ENCODE measurements around the gene MINDY4. TPM values are rescaled to one million over a fixed set of nuclear protein-coding genes. Genes with fewer than 3 reads are reported as not detected.

The MINDY4 gene
- total and polyA plus RNA-seq, 2 donors (not counting 1 experiment from before 2014, with no cell fraction given), result 0.12 to 1.1 TPM

DNA sequence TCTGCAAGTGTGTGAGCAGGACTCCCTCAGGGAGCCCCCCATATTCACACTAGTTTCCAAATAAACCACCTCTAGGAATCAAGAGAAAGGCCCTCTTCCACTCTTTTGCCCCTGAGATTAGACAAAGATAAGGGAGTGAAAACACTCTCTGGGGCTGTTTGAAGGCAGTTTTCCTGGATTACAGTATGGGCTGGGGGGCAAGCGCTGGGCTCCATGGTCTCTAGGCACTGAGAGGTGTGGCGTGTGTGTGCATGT is 141.4 kb downstream of the MINDY4 start:
- no peaks in the 10 kb centered on the region for H3K4me1 ChIP-seq (ENCODE audit: control insufficient read depth in 2 of 2, insufficient read depth in 2 of 2, low read length in 2 of 2)
- H3K79me2 ChIP-seq (ENCODE audit: control insufficient read depth, insufficient read depth, low read length), result no peaks in the 10 kb centered on the region
- no peak overlapping the region for H3K4me2 ChIP-seq (replicated peaks; ENCODE audit: low read depth, low read length, poor library complexity, severe bottlenecking)
- Mint-ChIP-seq H3K9me3 (ENCODE audit: insufficient read depth) (no peaks in the 10 kb centered on the region), H3K27ac (no peak overlapping the region), H3K27me3 (peaks cover 5% of the 10 kb centered on the region), H3K4me3 (no peak overlapping the region), H3K4me1 (no peaks in the 10 kb centered on the region)
- no peaks in the 10 kb centered on the region for H3K27me3 ChIP-seq (replicated peaks in 1 of 4; ENCODE audit: control extremely low read depth in 1 of 4, control insufficient read depth in 3 of 4, insufficient read depth in 4 of 4, low read length in 3 of 4)
- no peak overlapping the region for H3K9ac ChIP-seq (ENCODE audit: low read length)
- ChIA-PET CTCF (interaction anchor here (1.4 kb wide), 1 partner anchor 26 kb away, joined by 4 read pairs; no protein-coding TSS in a partner anchor), POLR2A (no interaction called here)
- H3K27ac ChIP-seq (ENCODE audit: low read length in 2 of 2), result no peak overlapping the region
- H3K9me3 ChIP-seq (ENCODE audit: control extremely low read depth in 1 of 3, control insufficient read depth in 2 of 3, insufficient read depth in 1 of 3, low read length in 2 of 3), result no peaks in the 10 kb centered on the region
- WGBS (ENCODE audit: insufficient coverage), result 100% methylated on average over 2 of the region's 2 CpGs
- DNase-seq (no peak), ATAC-seq (ENCODE audit: low read depth) (no peak)
- no peak overlapping the region for H3K4me3 ChIP-seq (ENCODE audit: control extremely low read depth in 1 of 5, extremely low read depth in 1 of 5, insufficient read depth in 1 of 5, low read depth in 2 of 5, low read length in 4 of 5)
- H3K36me3 ChIP-seq (replicated peaks in 1 of 2; ENCODE audit: control extremely low read depth in 1 of 2, control insufficient read depth in 1 of 2, extremely low read depth in 1 of 2, insufficient read depth in 2 of 2, low read length in 1 of 2), result no peaks in the 10 kb centered on the region
- H2AFZ ChIP-seq (ENCODE audit: insufficient read depth, low read depth, low read length, poor library complexity, severe bottlenecking), result no peak overlapping the region
- H4K20me1 ChIP-seq (ENCODE audit: control insufficient read depth, insufficient read depth, low read length, poor library complexity, severe bottlenecking), result no peaks in the 10 kb centered on the region
- no peak for TF ChIP-seq EZH2 (IDR thresholded peaks at IDR 0.05; ENCODE audit: borderline replicate concordance, insufficient read depth, low read depth, low read length, poor library complexity, severe bottlenecking)
- intact Hi-C loops (cut with micrococcal nuclease), result no loop called here

DNA sequence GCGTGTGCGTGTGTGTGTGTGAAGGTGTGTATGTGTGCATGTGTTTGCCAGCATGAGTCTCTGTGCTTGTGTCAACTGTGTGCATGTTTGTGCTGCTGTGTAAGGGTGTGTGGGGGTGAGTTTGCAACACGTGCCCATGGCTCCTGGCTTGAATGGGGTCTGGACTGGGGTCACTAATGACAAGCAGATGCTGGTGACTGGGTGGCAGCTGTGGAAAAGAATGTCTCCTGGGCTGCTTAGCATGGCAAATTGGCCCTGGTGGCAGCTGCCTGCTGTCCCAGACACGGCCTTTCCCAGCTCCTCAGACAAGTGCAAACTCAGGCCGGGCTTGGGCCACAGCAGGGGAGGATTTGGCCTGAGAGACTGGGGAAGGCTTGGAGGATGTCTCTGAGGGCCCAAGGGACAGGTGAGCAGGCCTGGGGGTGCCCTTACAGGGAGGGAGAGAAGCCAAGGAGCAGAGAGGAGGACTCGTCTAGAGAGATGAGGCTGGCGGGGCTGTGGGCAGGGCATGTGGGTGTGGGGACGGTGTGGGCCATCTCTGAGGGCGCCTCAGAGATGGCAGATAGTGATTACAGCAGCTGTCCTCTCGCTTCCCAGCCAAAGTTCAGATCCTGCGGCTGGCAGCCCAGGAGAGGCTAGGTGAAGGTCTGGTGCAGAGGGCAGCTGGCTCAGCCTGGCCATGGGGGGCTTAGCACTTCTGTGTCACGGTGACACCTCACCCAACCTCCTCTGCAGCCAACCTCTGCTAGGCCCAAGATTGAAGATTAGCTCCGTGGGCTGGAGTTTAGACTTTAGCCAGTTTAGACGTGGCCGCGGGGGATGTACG is 142.0 kb downstream of the MINDY4 start:
- no peak overlapping the region for H3K4me3 ChIP-seq (ENCODE audit: control extremely low read depth in 1 of 5, extremely low read depth in 1 of 5, insufficient read depth in 1 of 5, low read depth in 2 of 5, low read length in 4 of 5)
- Mint-ChIP-seq H3K4me3 (no peak overlapping the region), H3K4me1 (no peaks in the 10 kb centered on the region), H3K9me3 (ENCODE audit: insufficient read depth) (no peaks in the 10 kb centered on the region), H3K27me3 (peaks cover 5% of the 10 kb centered on the region), H3K27ac (no peak overlapping the region)
- DNase-seq (no peak), ATAC-seq (ENCODE audit: low read depth) (no peak)
- H3K9ac ChIP-seq (ENCODE audit: low read length), result no peak overlapping the region
- H3K4me2 ChIP-seq (replicated peaks; ENCODE audit: low read depth, low read length, poor library complexity, severe bottlenecking), result no peak overlapping the region
- H3K27me3 ChIP-seq (replicated peaks in 1 of 4; ENCODE audit: control extremely low read depth in 1 of 4, control insufficient read depth in 3 of 4, insufficient read depth in 4 of 4, low read length in 3 of 4), result no peaks in the 10 kb centered on the region
- ChIA-PET POLR2A (no interaction called here), CTCF (interaction anchor here (1.4 kb wide), 1 partner anchor 26 kb away, joined by 4 read pairs; no protein-coding TSS in a partner anchor)
- no peaks in the 10 kb centered on the region for H3K9me3 ChIP-seq (ENCODE audit: control extremely low read depth in 1 of 3, control insufficient read depth in 2 of 3, insufficient read depth in 1 of 3, low read length in 2 of 3)
- intact Hi-C loops (cut with micrococcal nuclease), result no loop called here
- no peaks in the 10 kb centered on the region for H3K36me3 ChIP-seq (replicated peaks in 1 of 2; ENCODE audit: control extremely low read depth in 1 of 2, control insufficient read depth in 1 of 2, extremely low read depth in 1 of 2, insufficient read depth in 2 of 2, low read length in 1 of 2)
- TF ChIP-seq EZH2 (IDR thresholded peaks at IDR 0.05; ENCODE audit: borderline replicate concordance, insufficient read depth, low read depth, low read length, poor library complexity, severe bottlenecking), result no peak
- TF ChIP-seq, protein P1, sequence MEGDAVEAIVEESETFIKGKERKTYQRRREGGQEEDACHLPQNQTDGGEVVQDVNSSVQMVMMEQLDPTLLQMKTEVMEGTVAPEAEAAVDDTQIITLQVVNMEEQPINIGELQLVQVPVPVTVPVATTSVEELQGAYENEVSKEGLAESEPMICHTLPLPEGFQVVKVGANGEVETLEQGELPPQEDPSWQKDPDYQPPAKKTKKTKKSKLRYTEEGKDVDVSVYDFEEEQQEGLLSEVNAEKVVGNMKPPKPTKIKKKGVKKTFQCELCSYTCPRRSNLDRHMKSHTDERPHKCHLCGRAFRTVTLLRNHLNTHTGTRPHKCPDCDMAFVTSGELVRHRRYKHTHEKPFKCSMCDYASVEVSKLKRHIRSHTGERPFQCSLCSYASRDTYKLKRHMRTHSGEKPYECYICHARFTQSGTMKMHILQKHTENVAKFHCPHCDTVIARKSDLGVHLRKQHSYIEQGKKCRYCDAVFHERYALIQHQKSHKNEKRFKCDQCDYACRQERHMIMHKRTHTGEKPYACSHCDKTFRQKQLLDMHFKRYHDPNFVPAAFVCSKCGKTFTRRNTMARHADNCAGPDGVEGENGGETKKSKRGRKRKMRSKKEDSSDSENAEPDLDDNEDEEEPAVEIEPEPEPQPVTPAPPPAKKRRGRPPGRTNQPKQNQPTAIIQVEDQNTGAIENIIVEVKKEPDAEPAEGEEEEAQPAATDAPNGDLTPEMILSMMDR (IDR thresholded peaks at IDR 0.05), result no peak
- no peak overlapping the region for H2AFZ ChIP-seq (ENCODE audit: insufficient read depth, low read depth, low read length, poor library complexity, severe bottlenecking)
- H3K79me2 ChIP-seq (ENCODE audit: control insufficient read depth, insufficient read depth, low read length), result no peaks in the 10 kb centered on the region
- H4K20me1 ChIP-seq (ENCODE audit: control insufficient read depth, insufficient read depth, low read length, poor library complexity, severe bottlenecking), result no peaks in the 10 kb centered on the region
- no peaks in the 10 kb centered on the region for H3K4me1 ChIP-seq (ENCODE audit: control insufficient read depth in 2 of 2, insufficient read depth in 2 of 2, low read length in 2 of 2)
- H3K27ac ChIP-seq (ENCODE audit: low read length in 2 of 2), result no peak overlapping the region
- 92% methylated on average over 17 of the region's 17 CpGs for WGBS (ENCODE audit: insufficient coverage)
